Measurements from ENCODE around the gene HAL.

HAL gene

GRCh38 chr12:95993907-95994306, 2.2 kb downstream of the HAL start:
- TF ChIP-seq CTCF (IDR thresholded peaks at IDR 0.05), result no peak

GRCh38 chr12:95990136-95990535, 6.0 kb downstream of the HAL start:
- no peak for TF ChIP-seq CTCF (IDR thresholded peaks at IDR 0.05)

- no peak for TF ChIP-seq CTCF (IDR thresholded peaks at IDR 0.05)
Measured at GRCh38 chr12:95989504-95990123, 6.5 kb downstream of the HAL start.

- no peak for TF ChIP-seq CTCF (IDR thresholded peaks at IDR 0.05)
Measured at GRCh38 chr12:95988506-95989275, 7.5 kb downstream of the HAL start.

GRCh38 chr12:95986635-95987570, 9.2 kb downstream of the HAL start:
- no peak for TF ChIP-seq CTCF (IDR thresholded peaks at IDR 0.05)

- TF ChIP-seq CTCF (IDR thresholded peaks at IDR 0.05), result no peak
Measured at GRCh38 chr12:95984682-95985081, 11.5 kb downstream of the HAL start.

- TF ChIP-seq CTCF (IDR thresholded peaks at IDR 0.05), result no peak
Measured at GRCh38 chr12:95982602-95983001, 13.5 kb downstream of the HAL start.
